ENCODE measurements around the gene HEXIM1. TPM values are rescaled to one million over a fixed set of nuclear protein-coding genes. Genes with fewer than 3 reads are reported as not detected.

The HEXIM1 gene
- total and polyA plus RNA-seq, 10 donors = 12.9 to 43.1 (median 26.7) TPM

GRCh38 chr17:45114117-45114932 is 34.0 kb upstream of the HEXIM1 start:
- H3K4me3 ChIP-seq = no peak overlapping the region
- H3K36me3 ChIP-seq = peaks cover 0 to 6% (median 0%) of the 10 kb centered on the region in 6 donors
- intact Hi-C loops (cut with DNase I; ENCODE audit: low total_unique reads) = no loop called here
- H3K4me1 ChIP-seq = peaks cover 5 to 31% (median 15%) of the 10 kb centered on the region in 6 donors
- no peak overlapping the region for H3K27ac ChIP-seq
- TF ChIP-seq CTCF (IDR thresholded peaks at IDR 0.05 in 8 of 11, conservative IDR thresholded peaks at IDR 0.05 in 3 of 11) = no peak
- no peak for TF ChIP-seq POLR2AphosphoS5 (IDR thresholded peaks at IDR 0.05)
- TF ChIP-seq POLR2A (IDR thresholded peaks at IDR 0.05) = no peak
- no peak for DNase-seq
- no peaks in the 10 kb centered on the region for H3K9me3 ChIP-seq
- 86 to 94% (median 89%) methylated on average over 14 to 19 of the region's 19 CpGs for WGBS, 5 donors
- no peaks in the 10 kb centered on the region for H3K27me3 ChIP-seq (replicated peaks in 1 of 7)

GRCh38 chr17:45115015-45115625 is 33.2 kb upstream of the HEXIM1 start:
- DNase-seq = no peak
- WGBS, 5 donors = 88 to 94% (median 91%) methylated on average over 26 of the region's 26 CpGs
- no peaks in the 10 kb centered on the region for H3K9me3 ChIP-seq
- H3K36me3 ChIP-seq = peaks cover 0 to 3% (median 0%) of the 10 kb centered on the region in 6 donors
- no peak overlapping the region for H3K4me3 ChIP-seq
- TF ChIP-seq POLR2A (IDR thresholded peaks at IDR 0.05) (no peak), CTCF (IDR thresholded peaks at IDR 0.05 in 8 of 11, conservative IDR thresholded peaks at IDR 0.05 in 3 of 11) (no peak), POLR2AphosphoS5 (IDR thresholded peaks at IDR 0.05) (no peak)
- intact Hi-C loops (cut with DNase I; ENCODE audit: low total_unique reads) = no loop called here
- peaks cover 0 to under 1% (median 0%) of the 10 kb centered on the region in 7 donors for H3K27me3 ChIP-seq (replicated peaks in 1 of 7)
- H3K27ac ChIP-seq = no peak overlapping the region
- H3K4me1 ChIP-seq = peaks cover 5 to 25% (median 15%) of the 10 kb centered on the region in 6 donors

- DNase-seq = no peak
- intact Hi-C loops (cut with DNase I; ENCODE audit: low total_unique reads) = no loop called here
- H3K27ac ChIP-seq = no peak overlapping the region
Measured at GRCh38 chr17:45115871-45116270, 32.4 kb upstream of the HEXIM1 start.

More at GRCh38 chr17:45115871-45116270, 32.4 kb upstream of the HEXIM1 start:
- 57 to 73% (median 72%) methylated on average over 11 of the region's 11 CpGs for WGBS, 5 donors
- Histone ChIP-seq H3K36me3 (peaks cover 0 to 3% (median 0%) of the 10 kb centered on the region in 6 donors), H3K4me3 (no peak overlapping the region), H3K4me1 (peaks cover 5 to 18% (median 11%) of the 10 kb centered on the region in 6 donors), H3K9me3 (no peaks in the 10 kb centered on the region), H3K27me3 (replicated peaks in 1 of 7) (peaks cover 0 to 8% (median 2%) of the 10 kb centered on the region in 7 donors)
- TF ChIP-seq POLR2A (IDR thresholded peaks at IDR 0.05) (no peak), POLR2AphosphoS5 (IDR thresholded peaks at IDR 0.05) (no peak), CTCF (IDR thresholded peaks at IDR 0.05 in 8 of 11, conservative IDR thresholded peaks at IDR 0.05 in 3 of 11) (no peak)
